Putamen (tissue), 1 donor: ENCODE measurements around the gene TMEM232.

Experiments
- DNase-seq: peaks from one replicate; pipeline ENCODE4 v3.0.0-alpha.2; 2016; ENCODE audit warnings: low spot score

TMEM232 gene

GRCh38 chr5:110401881-110402280 is 324.6 kb downstream of the TMEM232 start:
- no peak for DNase-seq

GRCh38 chr5:110398951-110399350 is 327.5 kb downstream of the TMEM232 start:
- DNase-seq: no peak

GRCh38 chr5:110397281-110397680 is 329.2 kb downstream of the TMEM232 start:
- no peak for DNase-seq

- peak; percentile 50 for DNase-seq
Measured at GRCh38 chr5:110386782-110387181, 339.7 kb downstream of the TMEM232 start.

- no peak for DNase-seq
Measured at GRCh38 chr5:110383231-110383630, 343.2 kb downstream of the TMEM232 start.

- DNase-seq: no peak
Measured at GRCh38 chr5:110377943-110378342, 348.5 kb downstream of the TMEM232 start.

- DNase-seq: no peak
Measured at GRCh38 chr5:110377361-110377760, 349.1 kb downstream of the TMEM232 start.

- no peak for DNase-seq
Measured at GRCh38 chr5:110376281-110376951, 350.1 kb downstream of the TMEM232 start.

GRCh38 chr5:110371725-110372041 is 354.8 kb downstream of the TMEM232 start:
- no peak for DNase-seq

- DNase-seq: no peak
Measured at GRCh38 chr5:110371011-110371724, 355.3 kb downstream of the TMEM232 start.
